Panc1 (cell line): Measurements from ENCODE around the gene BAIAP2L2. TPM values are rescaled to one million over a fixed set of nuclear protein-coding genes. Genes with fewer than 3 reads are reported as not detected.
"Not testable (repeated sequence)": the region's sequence is repeated elsewhere in the genome, so short reads cannot be mapped to it uniquely, and the experiment has no call there.

ENCODE experiments used
- ATAC-seq: fragments of 200-7000 bp; cut with Tn5 transposase; 2 replicates; pipeline ENCODE4 v1.9.1; 2020; ENCODE audit warnings: mild to moderate bottlenecking, moderate library complexity
- BruUV-seq: library from RNA; stranded (reverse); fragments of 400-500 nt; replicated peaks from 2 replicates; lab custom pipeline; 2021; lab: Mats Ljungman, UMichigan
- CTCF ChIA-PET: fragments of 300-600 bp; sonication (Branson Sonifier 250); formaldehyde crosslinking; loops from one replicate; lab custom pipeline; 2022; ENCODE audit warnings: antibody characterized with exemption; lab: Charles Lee
- POLR2A ChIA-PET: fragments of 300-600 bp; sonication (Branson Sonifier 250); formaldehyde crosslinking; loops from one replicate; lab custom pipeline; 2022; ENCODE audit warnings: antibody characterized with exemption; lab: Charles Lee
- DNase-seq: peaks from one replicate; pipeline ENCODE4 v3.0.0-alpha.2; 2010; ENCODE audit warnings: low read depth, low spot score
- H3K27ac ChIP-seq: 2 replicates; pipeline ENCODE4 v1.5.1; 2011; ENCODE audit warnings: mild to moderate bottlenecking, low read length, inconsistent platforms
- H3K27me3 ChIP-seq: fragments of 200-500 bp; sonication (Bioruptor generic); 2 replicates; pipeline ENCODE4 v1.6.0; 2014; ENCODE audit warnings: low read length, inconsistent platforms; ENCODE audit not compliant: control insufficient read depth, insufficient read depth
- H3K36me3 ChIP-seq: fragments of 200-500 bp; sonication (Bioruptor generic); 2 replicates; pipeline ENCODE4 v1.5.1; 2014; ENCODE audit warnings: inconsistent platforms, mild to moderate bottlenecking, low read length, moderate library complexity; ENCODE audit not compliant: control insufficient read depth, insufficient read depth
- H3K4me1 ChIP-seq: 2 replicates; pipeline ENCODE4 v1.5.1; 2011; ENCODE audit warnings: inconsistent platforms, mild to moderate bottlenecking, low read length, moderate library complexity; ENCODE audit not compliant: control insufficient read depth, insufficient read depth
- H3K4me3 ChIP-seq, 2 experiments: 2 replicates each; pipeline ENCODE4 v1.5.1; 2011 to 2012; ENCODE audit warnings: low read depth in 2 of 2, low read length in 2 of 2, mild to moderate bottlenecking in 2 of 2, inconsistent platforms in 1 of 2, moderate library complexity in 1 of 2
- H3K9me3 ChIP-seq: fragments of 200-500 bp; sonication (Bioruptor generic); 2 replicates; pipeline ENCODE4 v1.5.1; 2014; ENCODE audit warnings: low read depth, mild to moderate bottlenecking, inconsistent platforms, low read length, moderate library complexity; ENCODE audit not compliant: control insufficient read depth, insufficient read depth
- POLR2AphosphoS5 ChIP-seq: IDR thresholded peaks from 2 replicates; pipeline ENCODE4 v1.6.1; 2012; ENCODE audit warnings: mild to moderate bottlenecking, low read depth, low read length, moderate library complexity
- SIN3A ChIP-seq: IDR thresholded peaks from 2 replicates; pipeline ENCODE4 v1.6.1; 2012; ENCODE audit warnings: low read depth, mild to moderate bottlenecking, low read length, moderate library complexity, borderline replicate concordance; ENCODE audit not compliant: insufficient read depth
- TCF7L2 ChIP-seq: IDR thresholded peaks from 2 replicates; pipeline ENCODE4 v1.6.1; 2011; ENCODE audit warnings: mild to moderate bottlenecking, low read depth, low read length, inconsistent platforms
- in situ Hi-C: cut with HindIII; loops from 2 replicates; pipeline ENCODE4 v1.10.0; 2016; ENCODE audit warnings: low sequenced_read_pairs, low pct_unique_long_range_greater_than_20kb
- intact Hi-C: fragments of 100-400 bp; cut with micrococcal nuclease; formaldehyde crosslinking; loops from one replicate; pipeline ENCODE4 v1.10.0; 2022; ENCODE audit not compliant: unreplicated experiment
- total RNA-seq: library from RNA; stranded (reverse); gene quantifications from one replicate; pipeline ENCODE4 v1.2.1, GENCODE V29; 2021; ENCODE audit not compliant: unreplicated experiment
- TF ChIP-seq, protein P1 (sequence below), 2 experiments: IDR thresholded peaks; 2 replicates each; pipeline ENCODE4 v1.6.1; 2011 to 2012; ENCODE audit warnings: low read depth in 2 of 2, control low read depth in 1 of 2, low read length in 1 of 2, mild to moderate bottlenecking in 1 of 2, moderate library complexity in 1 of 2; ENCODE audit not compliant: insufficient read depth in 1 of 2
- TF ChIP-seq, protein P2 (sequence below): fragments of 450-650 bp; IDR thresholded peaks from 2 replicates; pipeline ENCODE4 v1.5.1; 2017; ENCODE audit warnings: mild to moderate bottlenecking

BAIAP2L2 gene
- total RNA-seq, 1 experiment from 2014 or later = 0.18 TPM

DNA sequence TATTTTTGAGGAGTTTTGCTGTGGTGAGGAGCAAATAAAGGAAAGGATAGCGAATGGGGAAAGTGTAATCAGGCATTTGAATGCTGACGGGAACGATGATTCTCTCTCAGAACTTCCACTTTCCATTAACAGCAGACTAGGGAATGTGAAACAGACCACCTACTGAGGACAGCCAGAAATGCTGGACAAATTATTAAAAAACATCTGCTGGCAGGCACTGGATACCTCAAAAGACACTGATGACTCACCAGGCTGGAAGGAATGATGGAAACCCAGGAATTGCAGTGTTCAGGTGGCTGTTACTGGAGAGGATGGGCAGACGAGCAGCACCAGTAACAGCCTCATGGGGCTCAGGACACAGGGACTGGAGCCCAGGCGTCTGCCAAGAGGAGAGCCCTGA lies 37.8 kb upstream of the BAIAP2L2 start:
- intact Hi-C loops = no loop called here

DNA sequence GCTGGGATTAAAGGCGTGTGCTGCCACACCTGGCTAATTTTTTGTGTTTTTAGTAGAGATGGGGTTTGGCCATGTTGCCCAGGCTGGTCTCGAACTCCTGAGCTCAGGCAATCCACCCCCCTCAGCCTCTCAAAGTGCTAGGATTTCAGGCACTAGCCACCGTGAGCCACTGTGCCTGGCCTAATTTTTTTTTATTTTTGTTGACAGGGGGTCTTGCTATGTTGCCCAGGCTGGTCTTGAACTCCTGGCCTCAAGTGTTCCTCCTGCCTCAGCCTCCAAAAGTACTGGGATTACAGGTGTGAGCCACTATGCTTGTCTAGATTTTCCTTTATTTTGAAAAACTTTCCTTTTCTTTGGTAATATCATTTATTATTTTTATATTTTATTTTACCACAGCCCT lies 35.7 kb upstream of the BAIAP2L2 start:
- H3K27ac ChIP-seq, ATAC-seq, DNase-seq, H3K4me3 ChIP-seq, BruUV-seq, POLR2A ChIA-PET, intact Hi-C loops, in situ Hi-C loops, H3K36me3 ChIP-seq, H3K9me3 ChIP-seq, CTCF ChIA-PET, H3K4me1 ChIP-seq, H3K27me3 ChIP-seq: not testable (repeated sequence)

More for the DNA sequence above, 37.8 kb upstream of the BAIAP2L2 start:
- DNase-seq (no peak), ATAC-seq (no peak)
- H3K4me3 ChIP-seq = no peak overlapping the region
- H3K4me1 ChIP-seq = no peaks in the 10 kb centered on the region
- ChIA-PET POLR2A (no interaction called here), CTCF (no interaction called here)
- H3K27ac ChIP-seq = no peak overlapping the region
- in situ Hi-C loops = no loop called here
- no TSS peak for BruUV-seq
- no peaks in the 10 kb centered on the region for H3K36me3 ChIP-seq
- TF ChIP-seq TCF7L2 (no peak), SIN3A (no peak), POLR2AphosphoS5 (no peak)
- TF ChIP-seq, protein P1, sequence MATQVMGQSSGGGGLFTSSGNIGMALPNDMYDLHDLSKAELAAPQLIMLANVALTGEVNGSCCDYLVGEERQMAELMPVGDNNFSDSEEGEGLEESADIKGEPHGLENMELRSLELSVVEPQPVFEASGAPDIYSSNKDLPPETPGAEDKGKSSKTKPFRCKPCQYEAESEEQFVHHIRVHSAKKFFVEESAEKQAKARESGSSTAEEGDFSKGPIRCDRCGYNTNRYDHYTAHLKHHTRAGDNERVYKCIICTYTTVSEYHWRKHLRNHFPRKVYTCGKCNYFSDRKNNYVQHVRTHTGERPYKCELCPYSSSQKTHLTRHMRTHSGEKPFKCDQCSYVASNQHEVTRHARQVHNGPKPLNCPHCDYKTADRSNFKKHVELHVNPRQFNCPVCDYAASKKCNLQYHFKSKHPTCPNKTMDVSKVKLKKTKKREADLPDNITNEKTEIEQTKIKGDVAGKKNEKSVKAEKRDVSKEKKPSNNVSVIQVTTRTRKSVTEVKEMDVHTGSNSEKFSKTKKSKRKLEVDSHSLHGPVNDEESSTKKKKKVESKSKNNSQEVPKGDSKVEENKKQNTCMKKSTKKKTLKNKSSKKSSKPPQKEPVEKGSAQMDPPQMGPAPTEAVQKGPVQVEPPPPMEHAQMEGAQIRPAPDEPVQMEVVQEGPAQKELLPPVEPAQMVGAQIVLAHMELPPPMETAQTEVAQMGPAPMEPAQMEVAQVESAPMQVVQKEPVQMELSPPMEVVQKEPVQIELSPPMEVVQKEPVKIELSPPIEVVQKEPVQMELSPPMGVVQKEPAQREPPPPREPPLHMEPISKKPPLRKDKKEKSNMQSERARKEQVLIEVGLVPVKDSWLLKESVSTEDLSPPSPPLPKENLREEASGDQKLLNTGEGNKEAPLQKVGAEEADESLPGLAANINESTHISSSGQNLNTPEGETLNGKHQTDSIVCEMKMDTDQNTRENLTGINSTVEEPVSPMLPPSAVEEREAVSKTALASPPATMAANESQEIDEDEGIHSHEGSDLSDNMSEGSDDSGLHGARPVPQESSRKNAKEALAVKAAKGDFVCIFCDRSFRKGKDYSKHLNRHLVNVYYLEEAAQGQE (IDR thresholded peaks at IDR 0.05; ENCODE audit: insufficient read depth in 1 of 2, low read depth in 2 of 2, low read length in 1 of 2) = no peak
- TF ChIP-seq, protein P2, sequence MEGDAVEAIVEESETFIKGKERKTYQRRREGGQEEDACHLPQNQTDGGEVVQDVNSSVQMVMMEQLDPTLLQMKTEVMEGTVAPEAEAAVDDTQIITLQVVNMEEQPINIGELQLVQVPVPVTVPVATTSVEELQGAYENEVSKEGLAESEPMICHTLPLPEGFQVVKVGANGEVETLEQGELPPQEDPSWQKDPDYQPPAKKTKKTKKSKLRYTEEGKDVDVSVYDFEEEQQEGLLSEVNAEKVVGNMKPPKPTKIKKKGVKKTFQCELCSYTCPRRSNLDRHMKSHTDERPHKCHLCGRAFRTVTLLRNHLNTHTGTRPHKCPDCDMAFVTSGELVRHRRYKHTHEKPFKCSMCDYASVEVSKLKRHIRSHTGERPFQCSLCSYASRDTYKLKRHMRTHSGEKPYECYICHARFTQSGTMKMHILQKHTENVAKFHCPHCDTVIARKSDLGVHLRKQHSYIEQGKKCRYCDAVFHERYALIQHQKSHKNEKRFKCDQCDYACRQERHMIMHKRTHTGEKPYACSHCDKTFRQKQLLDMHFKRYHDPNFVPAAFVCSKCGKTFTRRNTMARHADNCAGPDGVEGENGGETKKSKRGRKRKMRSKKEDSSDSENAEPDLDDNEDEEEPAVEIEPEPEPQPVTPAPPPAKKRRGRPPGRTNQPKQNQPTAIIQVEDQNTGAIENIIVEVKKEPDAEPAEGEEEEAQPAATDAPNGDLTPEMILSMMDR = no peak
- H3K27me3 ChIP-seq = no peaks in the 10 kb centered on the region
- no peaks in the 10 kb centered on the region for H3K9me3 ChIP-seq

DNA sequence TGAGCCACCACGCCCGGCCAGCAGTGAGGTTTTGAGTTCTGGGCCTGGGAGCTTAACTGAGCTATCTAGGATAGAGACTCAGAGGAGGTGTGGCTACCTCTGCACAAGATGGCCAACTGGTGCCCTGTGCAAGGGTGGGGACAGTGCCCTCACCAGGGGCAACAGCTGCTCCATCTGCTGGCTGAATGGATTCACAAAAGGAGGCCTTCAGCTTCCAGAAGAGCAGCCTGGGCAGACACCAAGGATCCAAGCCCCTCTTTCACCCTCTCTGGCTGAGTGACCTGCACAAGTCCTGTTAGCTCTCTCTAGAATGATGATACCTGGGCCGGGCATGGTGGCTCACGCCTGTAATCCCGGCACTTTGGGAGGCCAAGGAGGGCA lies 33.5 kb upstream of the BAIAP2L2 start:
- TF ChIP-seq, protein P2 = no peak; the same call in 1 of the 2 replicates
- no peak for TF ChIP-seq TCF7L2
- ChIA-PET POLR2A (no interaction called here), CTCF (no interaction called here)
- Histone ChIP-seq H3K27ac (no peak overlapping the region), H3K9me3 (no peaks in the 10 kb centered on the region), H3K27me3 (no peaks in the 10 kb centered on the region), H3K36me3 (no peaks in the 10 kb centered on the region), H3K4me1 (no peaks in the 10 kb centered on the region), H3K4me3 (no peak overlapping the region)
- DNase-seq = no peak
- intact Hi-C loops = no loop called here
- peak; percentile 83 for ATAC-seq
- in situ Hi-C loops = no loop called here
- BruUV-seq = no TSS peak
